Thymus (tissue), 14 donors: ENCODE data around the gene ENO3. TPM values are rescaled to one million over a fixed set of nuclear protein-coding genes. Genes with fewer than 3 reads are reported as not detected.
"Not testable (repeated sequence)": the region's sequence is repeated elsewhere in the genome, so short reads cannot be mapped to it uniquely, and the experiment has no call there.

ENCODE experiments used
- DNase-seq, 9 donors: peaks; one replicate each; pipeline ENCODE4 v3.0.0-alpha.2; 2013; ENCODE audit warnings: low spot score in 9 of 9, low read depth in 6 of 9, missing footprints in 1 of 9
- H3K27ac ChIP-seq, 2 donors: one replicate each; pipeline ENCODE4 v1.5.1; 2013; ENCODE audit warnings: control low read depth in 1 of 2, low read depth in 1 of 2, low read length in 1 of 2, mild to moderate bottlenecking in 1 of 2, moderate library complexity in 1 of 2
- H3K27me3 ChIP-seq, 2 donors: one replicate each; pipeline ENCODE4 v1.5.1; 2013; ENCODE audit warnings: low read length in 1 of 2; ENCODE audit not compliant: control insufficient read depth in 2 of 2, insufficient read depth in 1 of 2
- H3K36me3 ChIP-seq, 2 donors: one replicate each; pipeline ENCODE4 v1.5.1; 2013; ENCODE audit warnings: low read length in 1 of 2, mild to moderate bottlenecking in 1 of 2, moderate library complexity in 1 of 2; ENCODE audit not compliant: control insufficient read depth in 2 of 2, insufficient read depth in 2 of 2
- H3K4me1 ChIP-seq, 2 donors: one replicate each; pipeline ENCODE4 v1.5.1; 2013; ENCODE audit warnings: low read length in 2 of 2; ENCODE audit not compliant: control insufficient read depth in 2 of 2, insufficient read depth in 2 of 2
- H3K4me3 ChIP-seq, 2 donors: one replicate each; pipeline ENCODE4 v1.5.1; 2013; ENCODE audit warnings: low read length in 2 of 2, control low read depth in 1 of 2, mild to moderate bottlenecking in 1 of 2
- H3K9me3 ChIP-seq, 2 donors: one replicate each; pipeline ENCODE4 v1.5.1; 2013; ENCODE audit warnings: low read length in 1 of 2, mild to moderate bottlenecking in 1 of 2; ENCODE audit not compliant: control insufficient read depth in 2 of 2, insufficient read depth in 1 of 2
- WGBS: extraction: QIAGEN DNeasy Blood & Tissue Kit; methylation state at CpG from one replicate; pipeline ENCODE4 v1.1.7; 2013; 5-methylcytosine and 5-hydroxymethylcytosine counted together
- long read RNA-seq, 10 donors: transcript quantifications; one replicate each; lab custom pipeline, GENCODE V29; 2026
- polyA plus RNA-seq: library from polyadenylated mRNA; stranded (reverse); fragments of 200-250 nt; gene quantifications from one replicate; pipeline ENCODE4 v1.2.3, GENCODE V29; 2013
- total RNA-seq: library from RNA; stranded (reverse); fragments of 120-200 nt; gene quantifications from one replicate; pipeline ENCODE4 v1.2.4, GENCODE V29; 2013
- donor health status: healthy.

The ENO3 gene
- total RNA-seq (12.4 TPM), polyA plus RNA-seq (25.7 TPM)
- long read RNA-seq, donor 1, partial matches to known transcripts: 0 of 2 reads
- long read RNA-seq, donor 1, other reads (novel, unspliced or antisense): 0 of 2 reads
- long read RNA-seq, donor 2: 0 reads
- long read RNA-seq, donor 3, transcript ENO3-216 (3 exons, 726 nt): major isoform, 12 of 13 reads
- long read RNA-seq, donor 3, partial matches to known transcripts: 0 of 13 reads
- long read RNA-seq, donor 3, other reads (novel, unspliced or antisense): 0 of 13 reads
- long read RNA-seq, donor 4, transcript ENO3-216 (3 exons, 726 nt): major isoform, 10 of 12 reads
- long read RNA-seq, donor 4, partial matches to known transcripts: 0 of 12 reads
- long read RNA-seq, donor 4, other reads (novel, unspliced or antisense): 0 of 12 reads
- long read RNA-seq, donor 5, transcript ENO3-216 (3 exons, 726 nt): major isoform, 22 of 24 reads
- long read RNA-seq, donor 5, partial matches to known transcripts: 0 of 24 reads
- long read RNA-seq, donor 5, other reads (novel, unspliced or antisense): 0 of 24 reads
- long read RNA-seq, donor 6, transcript ENO3-216 (3 exons, 726 nt): major isoform, 9 of 12 reads
- long read RNA-seq, donor 6, partial matches to known transcripts: 0 of 12 reads
- long read RNA-seq, donor 6, other reads (novel, unspliced or antisense): 0 of 12 reads
- long read RNA-seq, donor 7, partial matches to known transcripts: 0 of 7 reads
- long read RNA-seq, donor 7, other reads (novel, unspliced or antisense): 0 of 7 reads
- long read RNA-seq, donor 8, partial matches to known transcripts: 11 of 13 reads
- long read RNA-seq, donor 8, other reads (novel, unspliced or antisense): 0 of 13 reads
- long read RNA-seq, donor 9, partial matches to known transcripts: 0 of 5 reads
- long read RNA-seq, donor 9, other reads (novel, unspliced or antisense): 0 of 5 reads
- long read RNA-seq, donor 10, transcript ENO3-216 (3 exons, 726 nt): major isoform, 5 of 6 reads
- long read RNA-seq, donor 10, partial matches to known transcripts: 0 of 6 reads
- long read RNA-seq, donor 10, other reads (novel, unspliced or antisense): 0 of 6 reads

- peak within 1 kb of the TSS; percentile 66 to 100 for H3K27ac ChIP-seq
- peak within 1 kb of the TSS; percentile 36 to 100 for H3K4me3 ChIP-seq
- H3K36me3 ChIP-seq: peaks cover 8 to 17% of the 10 kb centered on the region in 2 donors
- 69% methylated on average over 7 of the region's 7 CpGs for WGBS
- peaks cover 0 to 5% of the 10 kb centered on the region in 2 donors for H3K9me3 ChIP-seq
- H3K4me1 ChIP-seq: peaks cover 16 to 39% of the 10 kb centered on the region in 2 donors
- H3K27me3 ChIP-seq: peaks cover 0 to 5% of the 10 kb centered on the region in 2 donors
- DNase-seq: no peak
Observed at GRCh38 chr17:4950746-4951204, at the start of gene ENO3. ENO3 (plus strand) TSS chr17:4951119; CDS start chr17:4951830, 711 bp downstream.

GRCh38 chr17:4901648-4902344 is 49.1 kb upstream of the ENO3 start:
- Histone ChIP-seq H3K9me3 (peaks cover 3 to 19% of the 10 kb centered on the region in 2 donors), H3K36me3 (peaks cover under 1 to 5% of the 10 kb centered on the region in 2 donors), H3K27ac (no peak overlapping the region), H3K4me3 (no peak overlapping the region), H3K4me1 (peaks cover 11 to 47% of the 10 kb centered on the region in 2 donors), H3K27me3 (peaks cover 40 to 59% of the 10 kb centered on the region in 2 donors)
- 41% methylated on average over 48 of the region's 48 CpGs for WGBS
- no peak for DNase-seq

- no peak for DNase-seq
- Histone ChIP-seq H3K36me3 (no peaks in the 10 kb centered on the region), H3K27ac (no peak overlapping the region), H3K27me3 (peaks cover 40 to 59% of the 10 kb centered on the region in 2 donors), H3K4me3 (no peak overlapping the region), H3K9me3 (peaks cover 3 to 19% of the 10 kb centered on the region in 2 donors), H3K4me1 (peaks cover 11 to 47% of the 10 kb centered on the region in 2 donors)
- 83% methylated on average over 8 of the region's 8 CpGs for WGBS
Observed at GRCh38 chr17:4902540-4902939, 48.4 kb upstream of the ENO3 start.

GRCh38 chr17:4903051-4903818 is 47.7 kb upstream of the ENO3 start, which contains the start of gene CHRNE:
CHRNE (minus strand) TSS chr17:4903098; CDS start chr17:4903063, 35 bp downstream.
- H3K4me1 ChIP-seq: peaks cover 11 to 50% of the 10 kb centered on the region in 2 donors
- no peaks in the 10 kb centered on the region for H3K36me3 ChIP-seq
- peaks cover 39 to 55% of the 10 kb centered on the region in 2 donors for H3K27me3 ChIP-seq
- DNase-seq: peak in 8 of 9 donors; percentile 52 to 91 (median 85)
- 2% methylated on average over 10 of the region's 10 CpGs for WGBS
- no peak within 1 kb of the TSS for H3K27ac ChIP-seq
- H3K9me3 ChIP-seq: peaks cover 3 to 19% of the 10 kb centered on the region in 2 donors
- H3K4me3 ChIP-seq: no peak within 1 kb of the TSS

GRCh38 chr17:4906642-4907041 is 44.3 kb upstream of the ENO3 start:
- Histone ChIP-seq H3K4me1 (peaks cover 4 to 38% of the 10 kb centered on the region in 2 donors), H3K27me3 (peaks cover 7 to 21% of the 10 kb centered on the region in 2 donors)
- H3K36me3 ChIP-seq, H3K4me3 ChIP-seq, H3K9me3 ChIP-seq, DNase-seq, H3K27ac ChIP-seq: not testable (repeated sequence)

GRCh38 chr17:4908301-4908700 is 42.6 kb upstream of the ENO3 start:
- H3K9me3 ChIP-seq: no peaks in the 10 kb centered on the region
- peaks cover 3 to 5% of the 10 kb centered on the region in 2 donors for H3K27me3 ChIP-seq
- peak in 1 of 9 donors; percentile 50 for DNase-seq
- WGBS: 74% methylated on average over 10 of the region's 10 CpGs
- no peak overlapping the region for H3K4me3 ChIP-seq
- H3K36me3 ChIP-seq: no peaks in the 10 kb centered on the region
- peak overlapping the region; percentile 22 to 36 for H3K27ac ChIP-seq
- peaks cover under 1 to 22% of the 10 kb centered on the region in 2 donors for H3K4me1 ChIP-seq

GRCh38 chr17:4908711-4909496 is 42.0 kb upstream of the ENO3 start:
- Histone ChIP-seq H3K4me1 (peaks cover 0 to 19% of the 10 kb centered on the region in 2 donors), H3K27me3 (peaks cover 3% of the 10 kb centered on the region in 2 donors), H3K9me3 (no peaks in the 10 kb centered on the region), H3K4me3 (no peak overlapping the region), H3K27ac (peak overlapping the region; percentile 22 to 53), H3K36me3 (no peaks in the 10 kb centered on the region)
- 35% methylated on average over 20 of the region's 20 CpGs for WGBS
- peak in 4 of 9 donors; percentile 27 to 76 (median 66) for DNase-seq
